HG03342 (cell line): ENCODE data around the gene KIF2A.

Experiments
- ATAC-seq: cut with Tn5 transposase; IDR thresholded peaks from one replicate; pipeline ENCODE4 v1.9.1; 2021; ENCODE audit warnings: mild to moderate bottlenecking, moderate library complexity; ENCODE audit not compliant: unreplicated experiment

Gene KIF2A

GRCh38 chr5:62327138-62328053 lies 21.4 kb downstream of the KIF2A start:
- no peak for ATAC-seq

GRCh38 chr5:62328772-62329491 lies 22.9 kb downstream of the KIF2A start:
- no peak for ATAC-seq

DNA sequence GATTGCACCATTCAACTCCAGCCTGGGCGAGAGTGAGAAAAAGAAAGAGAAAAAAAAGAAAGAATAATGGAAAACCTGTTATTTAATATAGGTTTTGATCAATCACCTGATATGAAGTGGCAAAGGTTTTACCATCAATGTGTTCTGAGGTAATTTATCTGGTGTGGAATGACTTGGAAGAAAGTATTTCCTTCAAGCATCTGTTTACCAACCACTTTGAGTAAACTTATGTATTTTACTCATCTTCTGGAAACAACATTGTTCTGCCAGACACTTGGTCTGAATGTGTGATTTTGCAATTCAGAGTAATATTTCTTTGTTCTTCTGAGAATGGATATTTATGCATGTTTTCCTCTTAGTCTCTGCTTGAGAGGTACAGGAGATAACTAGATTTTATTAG lies 24.3 kb downstream of the KIF2A start:
- ATAC-seq, result no peak

DNA sequence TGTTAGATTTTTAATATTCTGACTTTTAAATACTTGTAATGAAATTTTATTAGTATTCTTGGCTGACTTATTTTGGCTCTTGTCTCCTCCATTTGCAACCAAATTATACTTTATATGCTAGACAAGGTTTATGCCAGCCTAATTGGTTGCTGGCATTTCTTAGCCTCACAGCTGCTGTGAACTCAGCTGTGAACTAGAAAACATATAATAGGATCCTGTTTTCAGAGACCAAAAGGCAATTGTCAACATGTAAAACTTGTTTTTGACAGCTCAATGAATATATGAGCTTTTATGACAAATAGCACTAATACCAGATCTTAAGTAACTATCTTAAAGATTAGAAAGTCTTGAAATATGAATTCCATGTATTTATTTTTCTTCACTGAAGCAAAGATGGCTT lies 25.9 kb downstream of the KIF2A start:
- ATAC-seq, result no peak

- ATAC-seq, result no peak
These were observed 27.3 kb downstream of the KIF2A start for GRCh38 chr5:62333250-62333794.

GRCh38 chr5:62334082-62334481 lies 28.1 kb downstream of the KIF2A start:
- no peak for ATAC-seq

GRCh38 chr5:62340392-62340791 lies 34.4 kb downstream of the KIF2A start:
- no peak for ATAC-seq

GRCh38 chr5:62340979-62341378 lies 35.0 kb downstream of the KIF2A start:
- no peak for ATAC-seq

GRCh38 chr5:62341783-62342475 lies 35.9 kb downstream of the KIF2A start:
- ATAC-seq, result peak; percentile 56

DNA sequence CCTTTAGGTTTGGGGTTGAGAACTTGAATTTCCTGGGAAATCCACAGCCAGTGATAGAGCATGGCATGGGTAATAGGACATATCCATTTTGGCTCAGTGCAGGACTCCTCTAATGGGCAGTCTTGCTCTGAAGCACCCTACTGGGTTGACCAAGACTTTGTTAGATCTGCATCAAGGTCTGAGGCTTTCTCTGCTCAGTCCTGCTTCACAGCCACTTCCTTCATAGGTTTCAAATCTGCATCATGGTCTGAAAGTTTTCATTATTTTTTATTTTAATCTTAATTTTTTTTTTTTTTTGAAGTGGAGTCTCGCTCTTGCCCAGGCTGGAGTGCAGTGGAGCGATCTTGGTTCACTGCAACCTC lies 36.5 kb downstream of the KIF2A start:
- peak; percentile 39 for ATAC-seq

DNA sequence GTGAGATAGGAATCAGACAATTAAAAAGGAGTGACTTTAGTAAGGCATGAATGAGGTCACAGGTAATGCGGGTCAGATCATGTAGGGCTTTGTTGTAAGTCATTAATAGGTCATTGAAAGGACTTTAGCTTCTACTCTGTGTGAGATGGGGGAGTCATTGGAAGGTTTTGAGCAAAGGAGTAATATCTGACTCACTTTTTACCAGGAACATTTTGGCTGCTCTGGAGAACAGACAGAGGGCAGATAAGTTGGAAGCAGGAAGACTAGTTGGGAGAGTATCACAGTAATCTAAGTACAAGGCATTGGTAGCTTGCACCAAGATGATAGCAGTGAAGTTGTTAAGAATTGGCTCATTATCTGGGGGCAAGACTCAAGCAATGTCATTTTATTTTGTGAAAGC lies 37.4 kb downstream of the KIF2A start:
- ATAC-seq, result no peak

DNA sequence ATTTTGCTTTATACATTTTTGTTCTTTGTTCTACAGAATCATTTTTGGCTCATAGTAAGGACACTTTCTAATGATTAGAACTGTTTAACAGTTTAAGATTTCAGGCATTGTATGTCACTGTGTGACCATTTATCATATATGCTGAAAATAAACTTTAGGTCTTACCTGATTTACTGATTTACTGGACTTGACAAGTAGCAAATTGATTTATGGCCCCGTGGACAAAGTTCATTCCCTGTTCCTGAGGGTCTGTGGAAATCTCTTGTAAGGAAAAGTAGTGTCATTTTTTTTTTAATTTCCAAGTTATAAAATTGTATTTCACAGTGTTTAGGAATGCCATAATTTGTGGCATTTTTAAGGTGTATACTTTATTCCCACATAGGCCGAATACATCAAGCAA lies 40.7 kb downstream of the KIF2A start:
- ATAC-seq, result no peak

GRCh38 chr5:62347928-62348327 lies 41.9 kb downstream of the KIF2A start:
- ATAC-seq, result no peak

GRCh38 chr5:62348723-62349481 lies 42.9 kb downstream of the KIF2A start:
- no peak for ATAC-seq

GRCh38 chr5:62354028-62354874 lies 48.2 kb downstream of the KIF2A start:
- ATAC-seq, result peak; percentile 94

DNA sequence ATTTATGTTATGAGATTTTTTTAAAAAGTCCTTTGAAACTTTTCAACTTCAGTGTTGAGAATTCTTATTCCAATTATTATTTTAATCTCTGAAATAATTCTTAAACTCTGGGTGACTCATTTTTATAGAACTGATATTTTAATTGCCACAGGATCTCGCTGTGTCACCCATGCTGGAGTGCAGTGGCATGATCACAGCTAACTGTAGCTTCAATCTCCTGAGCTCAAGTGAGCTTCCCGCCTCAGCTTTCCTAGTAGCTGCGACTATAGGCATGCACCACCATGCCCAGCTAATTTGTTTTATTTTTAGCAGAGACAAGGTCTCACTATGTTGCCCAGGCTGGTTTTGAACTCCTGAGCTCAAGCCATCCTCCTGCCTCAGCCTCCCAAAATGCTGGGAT lies 56.7 kb downstream of the KIF2A start:
- no peak for ATAC-seq

DNA sequence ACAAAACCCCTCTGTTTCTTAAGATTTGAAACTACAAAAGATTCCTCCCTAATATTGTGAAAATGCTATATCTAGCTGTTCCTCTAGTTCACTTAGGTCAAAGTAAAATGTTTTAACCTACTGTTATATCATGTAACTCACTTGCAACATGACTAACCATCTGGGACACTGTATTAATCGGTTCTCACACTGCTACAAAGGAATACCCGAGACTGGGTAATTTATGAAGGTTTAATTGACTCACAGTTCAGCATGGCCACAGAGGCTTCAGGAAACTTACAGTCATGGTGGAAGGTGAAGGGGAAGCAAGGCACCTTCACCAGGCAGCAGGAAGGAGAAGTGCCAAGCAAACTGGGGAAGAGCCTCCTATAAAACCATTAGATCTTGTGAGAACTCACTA lies 63.0 kb downstream of the KIF2A start:
- ATAC-seq, result no peak

GRCh38 chr5:62371409-62371808 lies 65.4 kb downstream of the KIF2A start:
- ATAC-seq, result no peak

- ATAC-seq, result no peak
These were observed 66.6 kb downstream of the KIF2A start for GRCh38 chr5:62372600-62372999.

- no peak for ATAC-seq
These were observed 67.4 kb downstream of the KIF2A start for GRCh38 chr5:62373382-62373781.
